Measurements from ENCODE around the gene MAP1LC3B.

DNA sequence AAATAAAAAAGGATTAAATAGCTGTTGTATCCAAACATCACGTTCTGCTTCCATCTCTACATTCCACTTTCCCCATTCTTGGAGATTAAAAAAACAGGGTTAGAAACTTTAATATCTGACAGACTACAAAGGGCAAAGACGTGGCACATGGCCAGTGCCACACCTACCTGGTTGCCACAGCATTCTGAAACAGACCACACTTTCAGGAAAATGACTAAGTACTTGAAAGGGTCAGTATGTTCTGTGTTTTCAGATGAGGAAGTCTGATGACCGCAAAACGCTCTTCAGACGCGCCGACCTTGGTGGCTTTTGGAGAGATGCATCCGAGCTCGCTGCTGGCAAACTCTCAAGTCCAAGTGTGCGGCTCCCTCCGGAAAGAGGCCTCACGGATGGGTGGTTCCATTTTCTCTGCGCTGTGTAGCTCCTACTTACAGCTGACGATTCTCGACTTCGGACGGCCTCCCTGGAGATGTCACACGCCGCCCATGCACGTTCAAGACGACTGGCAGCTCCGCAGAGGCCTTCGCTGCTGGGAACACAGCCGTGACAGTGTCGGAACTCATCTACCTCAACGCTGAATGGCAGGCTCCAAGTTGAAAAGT is 15.5 kb downstream of the MAP1LC3B start:
- TF ChIP-seq, protein P1, sequence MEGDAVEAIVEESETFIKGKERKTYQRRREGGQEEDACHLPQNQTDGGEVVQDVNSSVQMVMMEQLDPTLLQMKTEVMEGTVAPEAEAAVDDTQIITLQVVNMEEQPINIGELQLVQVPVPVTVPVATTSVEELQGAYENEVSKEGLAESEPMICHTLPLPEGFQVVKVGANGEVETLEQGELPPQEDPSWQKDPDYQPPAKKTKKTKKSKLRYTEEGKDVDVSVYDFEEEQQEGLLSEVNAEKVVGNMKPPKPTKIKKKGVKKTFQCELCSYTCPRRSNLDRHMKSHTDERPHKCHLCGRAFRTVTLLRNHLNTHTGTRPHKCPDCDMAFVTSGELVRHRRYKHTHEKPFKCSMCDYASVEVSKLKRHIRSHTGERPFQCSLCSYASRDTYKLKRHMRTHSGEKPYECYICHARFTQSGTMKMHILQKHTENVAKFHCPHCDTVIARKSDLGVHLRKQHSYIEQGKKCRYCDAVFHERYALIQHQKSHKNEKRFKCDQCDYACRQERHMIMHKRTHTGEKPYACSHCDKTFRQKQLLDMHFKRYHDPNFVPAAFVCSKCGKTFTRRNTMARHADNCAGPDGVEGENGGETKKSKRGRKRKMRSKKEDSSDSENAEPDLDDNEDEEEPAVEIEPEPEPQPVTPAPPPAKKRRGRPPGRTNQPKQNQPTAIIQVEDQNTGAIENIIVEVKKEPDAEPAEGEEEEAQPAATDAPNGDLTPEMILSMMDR (conservative IDR thresholded peaks at IDR 0.05; ENCODE audit: low read depth, low read length): no peak
- TF ChIP-seq EZH2 (IDR thresholded peaks at IDR 0.05; ENCODE audit: borderline replicate concordance, low read depth, low read length, poor library complexity, severe bottlenecking): no peak

Data from A673 (cell line).